GM12878 (cell line): ENCODE results near the gene KCTD17. TPM values are rescaled to one million over a fixed set of nuclear protein-coding genes. Genes with fewer than 3 reads are reported as not detected.

ENCODE experiments used
- ATAC-seq: fragments of 200-7000 bp; cut with Tn5 transposase; 3 replicates; pipeline ENCODE4 v1.9.1; 2020; ENCODE audit warnings: mild to moderate bottlenecking, moderate library complexity
- BruUV-seq: library from RNA; stranded (reverse); fragments of 400-500 nt; replicated peaks from 2 replicates; lab custom pipeline; 2021; lab: Mats Ljungman, UMichigan
- CTCF ChIA-PET: fragments of 300-600 bp; sonication (Branson Sonifier 250); formaldehyde crosslinking; extraction: SDS; loops from one replicate; lab custom pipeline; 2021; ENCODE audit warnings: inconsistent platforms; lab: Yijun Ruan, JAX
- POLR2A ChIA-PET: fragments of 350-600 bp; formaldehyde crosslinking; extraction: SDS; loops from one replicate; lab custom pipeline; 2021; ENCODE audit warnings: inconsistent platforms; lab: Charles Lee
- RAD21 ChIA-PET: fragments of 300-600 bp; sonication (Branson Sonifier 250); formaldehyde crosslinking; loops from one replicate; lab custom pipeline; 2023; ENCODE audit warnings: antibody characterized with exemption; ENCODE audit not compliant: unreplicated experiment; lab: Charles Lee
- SMC1A ChIA-PET: fragments of 300-600 bp; sonication (Branson Sonifier 250); formaldehyde crosslinking; loops from one replicate; lab custom pipeline; 2023; ENCODE audit not compliant: unreplicated experiment, uncharacterized antibody; lab: Charles Lee
- DNase-seq: peaks from one replicate; pipeline ENCODE4 v3.0.0-alpha.2; 2011; ENCODE audit warnings: low read depth, low spot score
- FAIRE-seq: peaks from 3 replicates; lab custom pipeline; 2011; peaks lifted over from hg19 to GRCh38; lab: Jason Lieb, UNC
- H2AFZ ChIP-seq: 2 replicates; pipeline ENCODE4 v1.6.0; 2011; ENCODE audit warnings: low read depth, low read length, control low read depth; ENCODE audit not compliant: control insufficient read depth
- H3K27ac ChIP-seq: 2 replicates; pipeline ENCODE4 v1.5.1; 2011; ENCODE audit warnings: control low read depth; ENCODE audit not compliant: control insufficient read depth, insufficient read depth
- H3K27me3 ChIP-seq, 2 experiments: replicated peaks in 1 of 2; 2 replicates each; pipeline versions ENCODE4 v1.6.0 to v1.6.1; 2011; ENCODE audit warnings: low read length in 1 of 2; ENCODE audit not compliant: control insufficient read depth in 2 of 2, insufficient read depth in 2 of 2
- H3K36me3 ChIP-seq, 2 experiments: 2 replicates each; pipeline ENCODE4 v1.5.1; 2011; ENCODE audit warnings: low read length in 1 of 2; ENCODE audit not compliant: control insufficient read depth in 2 of 2, insufficient read depth in 2 of 2
- H3K4me1 ChIP-seq: 2 replicates; pipeline ENCODE4 v1.6.1; 2011; ENCODE audit warnings: mild to moderate bottlenecking, low read length, moderate library complexity, mixed read lengths; ENCODE audit not compliant: control insufficient read depth, insufficient read depth
- H3K4me2 ChIP-seq: 2 replicates; pipeline ENCODE4 v1.6.0; 2011; ENCODE audit warnings: control low read depth; ENCODE audit not compliant: control insufficient read depth, insufficient read depth
- H3K4me3 ChIP-seq: fragments of 200-600 bp; sonication (generic); 2 replicates; pipeline ENCODE4 v1.5.1; 2016
- H3K79me2 ChIP-seq: 2 replicates; pipeline ENCODE4 v1.6.0; 2011; ENCODE audit warnings: low read length; ENCODE audit not compliant: control insufficient read depth, insufficient read depth
- H3K9ac ChIP-seq: 2 replicates; pipeline ENCODE4 v1.8.0; 2011; ENCODE audit warnings: low read length, control low read depth, mixed read lengths; ENCODE audit not compliant: control insufficient read depth, insufficient read depth
- H3K9me3 ChIP-seq: replicated peaks from 3 replicates; pipeline ENCODE4 v1.5.1; 2011; ENCODE audit warnings: mild to moderate bottlenecking, low read length; ENCODE audit not compliant: control insufficient read depth, insufficient read depth
- H4K20me1 ChIP-seq: 2 replicates; pipeline ENCODE4 v1.6.0; 2011; ENCODE audit not compliant: control insufficient read depth, insufficient read depth
- BACH1 ChIP-seq: fragments of 450-650 bp; IDR thresholded peaks from 2 replicates; pipeline ENCODE4 v1.6.1; 2017; ENCODE audit warnings: mild to moderate bottlenecking, borderline replicate concordance
- CEBPB ChIP-seq, 2 experiments: fragments of 150-350 bp in 1 of 2; IDR thresholded peaks; 2 replicates each; pipeline ENCODE4 v1.6.1; 2012 to 2014; ENCODE audit warnings: low read depth in 2 of 2, low read length in 2 of 2, borderline replicate concordance in 1 of 2, inconsistent platforms in 1 of 2
- CHD1 ChIP-seq: IDR thresholded peaks from 2 replicates; pipeline ENCODE4 v1.6.1; 2012; ENCODE audit warnings: low read depth, low read length, improper control_type of control experiment
- CREB1 ChIP-seq: IDR thresholded peaks from 2 replicates; pipeline ENCODE4 v1.6.1; 2012; ENCODE audit warnings: low read depth, mild to moderate bottlenecking, inconsistent platforms
- HCFC1 ChIP-seq: fragments of 150-350 bp; IDR thresholded peaks from 2 replicates; pipeline ENCODE4 v1.6.1; 2014; ENCODE audit warnings: low read length
- HSF1 ChIP-seq: fragments of 150-350 bp; IDR thresholded peaks from 2 replicates; pipeline ENCODE4 v1.6.1; 2014; ENCODE audit warnings: mild to moderate bottlenecking, low read depth, low read length
- MYB ChIP-seq: fragments of 150-350 bp; IDR thresholded peaks from 2 replicates; pipeline ENCODE4 v1.6.1; 2014; ENCODE audit warnings: mild to moderate bottlenecking, low read depth, low read length, borderline replicate concordance
- PBX3 ChIP-seq: IDR thresholded peaks from 2 replicates; pipeline ENCODE4 v1.6.1; 2011; ENCODE audit warnings: mild to moderate bottlenecking, low read depth, low read length, moderate library complexity; ENCODE audit not compliant: insufficient replicate concordance
- POLR2AphosphoS2 ChIP-seq: IDR thresholded peaks from 2 replicates; pipeline ENCODE4 v1.6.1; 2011; ENCODE audit warnings: low read depth, mild to moderate bottlenecking, low read length, improper control_type of control experiment, moderate library complexity
- SMAD1 ChIP-seq: fragments of 450-650 bp; IDR thresholded peaks from 2 replicates; pipeline ENCODE4 v1.6.1; 2018; ENCODE audit warnings: mild to moderate bottlenecking, low read depth; ENCODE audit not compliant: partially characterized antibody
- SREBF2 ChIP-seq: IDR thresholded peaks from 2 replicates; pipeline ENCODE4 v1.6.1; 2012; ENCODE audit warnings: mild to moderate bottlenecking, low read length
- TCF7 ChIP-seq: IDR thresholded peaks from 2 replicates; pipeline ENCODE4 v1.6.1; 2014; ENCODE audit warnings: antibody characterized with exemption, borderline replicate concordance
- YY1 ChIP-seq: IDR thresholded peaks from 2 replicates; pipeline ENCODE4 v1.6.1; 2011; ENCODE audit warnings: low read depth, mild to moderate bottlenecking, low read length
- ZBED1 ChIP-seq: IDR thresholded peaks from 2 replicates; pipeline ENCODE4 v1.6.1; 2016; ENCODE audit warnings: borderline replicate concordance
- ZNF24 ChIP-seq: fragments of 450-650 bp; IDR thresholded peaks from 2 replicates; pipeline ENCODE4 v1.6.1; 2017; ENCODE audit warnings: antibody characterized with exemption, mild to moderate bottlenecking
- WGBS: methylation state at CpG from one replicate; pipeline ENCODE4 v1.1.6; 2016; ENCODE audit warnings: low lambda C conversion rate; ENCODE audit not compliant: insufficient replicate concordance, insufficient coverage; ENCODE audit errors: missing lambda C conversion rate; 5-methylcytosine and 5-hydroxymethylcytosine counted together
- in situ Hi-C: fragments of 300-500 bp; cut with MboI; formaldehyde crosslinking; loops from 9 replicates; pipeline ENCODE4 v1.14.3; 2018; ENCODE audit warnings: mixed read lengths
- intact Hi-C: fragments of 100-400 bp; cut with micrococcal nuclease; formaldehyde crosslinking; loops from one replicate; pipeline ENCODE4 v1.14.2; 2022; ENCODE audit not compliant: unreplicated experiment
- polyA plus RNA-seq, 11 experiments: library from polyadenylated mRNA; depleted of rRNA in 4 of 11; unstranded in 6 of 11; stranded (reverse) in 5 of 11; fragments of >200 nt; fragmentation: Nextera tagmentation in 4 of 11; fragmentation: Illumina TruSeq in 1 of 11; extraction: Ambion mirVana in 4 of 11; extraction: Trizol in 1 of 11; gene quantifications; 1 replicate in 1 of 11; 2 replicates in 10 of 11; pipeline versions ENCODE4 v1.2.1 to v1.2.3, GENCODE V29; 2011 to 2016; ENCODE audit warnings: inconsistent platforms in 2 of 11, missing spikeins in 2 of 11, low read depth in 1 of 11
- total RNA-seq, 4 experiments: library from RNA; depleted of rRNA in 3 of 4; stranded (reverse); fragments of >200 nt in 3 of 4; fragmentation: Illumina TruSeq in 1 of 4; extraction: Trizol in 1 of 4; gene quantifications; 2 replicates each; pipeline versions ENCODE4 v1.2.1 to v1.2.3, GENCODE V29; 2013 to 2021
- TF ChIP-seq, protein P1 (sequence below): fragments of 450-650 bp; formaldehyde crosslinking; IDR thresholded peaks from 2 replicates; pipeline ENCODE4 v1.5.0; 2022; ENCODE audit warnings: mild to moderate bottlenecking, missing genetic modification characterization

KCTD17 gene
- total and polyA plus RNA-seq, 10 of the 15 experiments (the other 5 are each of a cell fraction or from before 2014, with no cell fraction given), result 0.16 to 18.4 (median 10.1) TPM; not detected in 1

GRCh38 chr22:37037669-37038068 is 13.9 kb upstream of the KCTD17 start:
- ChIA-PET RAD21 (no interaction called here), POLR2A (no interaction called here), CTCF (no interaction called here), SMC1A (no interaction called here)
- DNase-seq, result no peak
- Histone ChIP-seq H3K9me3 (no peaks in the 10 kb centered on the region), H3K4me2 (no peak overlapping the region), H3K9ac (no peak overlapping the region), H3K27me3 (no peaks in the 10 kb centered on the region; a peak in 1 of 4 replicates), H3K79me2 (no peaks in the 10 kb centered on the region), H2AFZ (no peak overlapping the region), H3K4me3 (no peak overlapping the region), H4K20me1 (no peaks in the 10 kb centered on the region), H3K4me1 (no peaks in the 10 kb centered on the region), H3K36me3 (no peaks in the 10 kb centered on the region), H3K27ac (no peak overlapping the region)
- WGBS, result 65% methylated on average over 13 of the region's 14 CpGs
- FAIRE-seq, result no peak
- no peak for ATAC-seq
- in situ Hi-C loops (no loop called here), intact Hi-C loops (no loop called here)
- no TSS peak for BruUV-seq
- TF ChIP-seq HSF1 (no peak), PBX3 (no peak), ZNF24 (no peak), CEBPB (IDR thresholded peaks at IDR 0.05; ENCODE audit: borderline replicate concordance in 1 of 2, low read depth in 2 of 2, low read length in 2 of 2) (no peak), BACH1 (no peak), YY1 (no peak), POLR2AphosphoS2 (no peak), CHD1 (no peak), MYB (no peak), CREB1 (no peak), TCF7 (no peak), SMAD1 (no peak), SREBF2 (no peak), ZBED1 (no peak), HCFC1 (no peak)
- TF ChIP-seq, protein P1, sequence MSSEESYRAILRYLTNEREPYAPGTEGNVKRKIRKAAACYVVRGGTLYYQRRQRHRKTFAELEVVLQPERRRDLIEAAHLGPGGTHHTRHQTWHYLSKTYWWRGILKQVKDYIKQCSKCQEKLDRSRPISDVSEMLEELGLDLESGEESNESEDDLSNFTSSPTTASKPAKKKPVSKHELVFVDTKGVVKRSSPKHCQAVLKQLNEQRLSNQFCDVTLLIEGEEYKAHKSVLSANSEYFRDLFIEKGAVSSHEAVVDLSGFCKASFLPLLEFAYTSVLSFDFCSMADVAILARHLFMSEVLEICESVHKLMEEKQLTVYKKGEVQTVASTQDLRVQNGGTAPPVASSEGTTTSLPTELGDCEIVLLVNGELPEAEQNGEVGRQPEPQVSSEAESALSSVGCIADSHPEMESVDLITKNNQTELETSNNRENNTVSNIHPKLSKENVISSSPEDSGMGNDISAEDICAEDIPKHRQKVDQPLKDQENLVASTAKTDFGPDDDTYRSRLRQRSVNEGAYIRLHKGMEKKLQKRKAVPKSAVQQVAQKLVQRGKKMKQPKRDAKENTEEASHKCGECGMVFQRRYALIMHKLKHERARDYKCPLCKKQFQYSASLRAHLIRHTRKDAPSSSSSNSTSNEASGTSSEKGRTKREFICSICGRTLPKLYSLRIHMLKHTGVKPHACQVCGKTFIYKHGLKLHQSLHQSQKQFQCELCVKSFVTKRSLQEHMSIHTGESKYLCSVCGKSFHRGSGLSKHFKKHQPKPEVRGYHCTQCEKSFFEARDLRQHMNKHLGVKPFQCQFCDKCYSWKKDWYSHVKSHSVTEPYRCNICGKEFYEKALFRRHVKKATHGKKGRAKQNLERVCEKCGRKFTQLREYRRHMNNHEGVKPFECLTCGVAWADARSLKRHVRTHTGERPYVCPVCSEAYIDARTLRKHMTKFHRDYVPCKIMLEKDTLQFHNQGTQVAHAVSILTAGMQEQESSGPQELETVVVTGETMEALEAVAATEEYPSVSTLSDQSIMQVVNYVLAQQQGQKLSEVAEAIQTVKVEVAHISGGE (CRISPR knock-in tag), result no peak
